ENCODE measurements around the gene HEMK1. TPM values are rescaled to one million over a fixed set of nuclear protein-coding genes. Genes with fewer than 3 reads are reported as not detected.

HEMK1 gene
- total RNA-seq, 3 donors from 2014 or later: 19.7 to 29.9 (median 22.6) TPM

DNA sequence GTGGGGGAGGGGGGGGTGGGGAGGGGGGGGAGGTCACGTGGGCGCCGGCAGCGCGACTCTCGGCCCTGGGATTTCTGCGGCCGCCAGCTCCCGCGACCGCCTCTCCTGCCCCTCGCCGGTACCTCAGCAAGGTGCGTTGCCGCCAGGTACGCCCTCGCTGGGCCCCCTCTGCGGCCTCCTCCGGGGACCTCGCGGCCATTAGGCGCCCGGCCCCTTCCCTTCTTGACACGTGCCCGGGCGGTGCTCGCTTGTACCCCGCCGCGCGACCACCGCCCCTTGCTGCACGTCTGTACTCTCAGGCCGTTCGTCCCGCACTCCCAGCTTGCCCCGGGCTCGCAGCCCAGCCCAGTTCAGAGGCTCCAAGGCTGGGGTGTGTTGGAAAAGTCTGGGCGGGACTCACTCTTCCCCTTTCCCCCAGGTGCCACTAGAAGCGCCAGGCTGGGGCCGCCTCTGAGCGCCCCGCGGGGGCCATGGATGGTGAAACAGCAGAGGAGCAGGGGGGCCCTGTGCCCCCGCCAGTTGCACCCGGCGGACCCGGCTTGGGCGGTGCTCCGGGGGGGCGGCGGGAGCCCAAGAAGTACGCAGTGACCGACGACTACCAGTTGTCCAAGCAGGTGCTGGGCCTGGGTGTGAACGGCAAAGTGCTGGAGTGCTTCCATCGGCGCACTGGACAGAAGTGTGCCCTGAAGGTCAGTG, 47.9 kb downstream of the HEMK1 start, which contains the start of gene MAPKAPK3:
Gene MAPKAPK3, plus strand, starts transcription at position 56 of the 696 bp plus-strand sequence. Its CDS starts 415 bp downstream, at position 471.
- H3K9me3 ChIP-seq: no peaks in the 10 kb centered on the region
- ATAC-seq (peak; percentile 60), DNase-seq (peak in 2 of 3 donors; percentile 67 to 81)
- peak within 1 kb of the TSS; percentile 41 for H3K4me3 ChIP-seq
- intact Hi-C loops (cut with DNase I, micrococcal nuclease): loop anchor here in 1 of 2 donors (5.0 kb wide), 1 partner anchor 765 kb away; no protein-coding TSS in a partner anchor
- H3K36me3 ChIP-seq (ENCODE audit: low read depth): no peaks in the 10 kb centered on the region
- no peak for TF ChIP-seq CTCF (IDR thresholded peaks at IDR 0.05)
- H3K4me1 ChIP-seq (ENCODE audit: low read depth): peaks cover 22% of the 10 kb centered on the region

GRCh38 chr3:50617911-50618481, 48.7 kb downstream of the HEMK1 start:
- no peak for TF ChIP-seq CTCF (IDR thresholded peaks at IDR 0.05)
- no peaks in the 10 kb centered on the region for H3K9me3 ChIP-seq
- ATAC-seq: no peak
- DNase-seq: peak in 1 of 3 donors; percentile 55
- peaks cover 18% of the 10 kb centered on the region for H3K4me1 ChIP-seq (ENCODE audit: low read depth)
- intact Hi-C loops (cut with DNase I, micrococcal nuclease): loop anchor here in 1 of 2 donors (5.0 kb wide), 1 partner anchor 764 kb away; no protein-coding TSS in a partner anchor
- H3K4me3 ChIP-seq: peak overlapping the region; percentile 41
- no peaks in the 10 kb centered on the region for H3K36me3 ChIP-seq (ENCODE audit: low read depth)

DNA sequence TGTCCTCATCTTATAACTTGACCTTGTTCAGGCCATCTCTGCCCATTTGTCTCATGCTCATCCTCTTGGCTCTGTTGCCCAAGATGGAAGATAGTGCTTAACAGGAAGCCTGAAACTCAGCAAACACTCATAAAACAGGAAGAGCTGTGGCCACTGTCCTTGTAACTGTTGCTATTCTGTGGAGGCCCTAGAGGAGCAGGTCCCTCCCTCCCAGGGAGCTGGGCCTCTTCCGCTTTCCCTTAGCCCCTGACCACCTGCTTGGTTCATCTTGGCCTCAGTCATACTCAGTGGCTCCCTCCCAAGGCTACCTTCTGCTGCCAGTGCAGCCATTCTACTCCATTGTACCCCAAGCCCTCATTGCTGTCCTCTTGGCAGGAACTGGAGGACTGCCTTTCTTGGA, 51.1 kb downstream of the HEMK1 start:
- peaks cover 31% of the 10 kb centered on the region for H3K4me1 ChIP-seq (ENCODE audit: low read depth)
- TF ChIP-seq CTCF (IDR thresholded peaks at IDR 0.05): no peak
- intact Hi-C loops (cut with DNase I, micrococcal nuclease): no loop called here
- H3K4me3 ChIP-seq: no peak overlapping the region
- H3K9me3 ChIP-seq: no peaks in the 10 kb centered on the region
- no peaks in the 10 kb centered on the region for H3K36me3 ChIP-seq (ENCODE audit: low read depth)
- DNase-seq (peak in 1 of 3 donors; percentile 25), ATAC-seq (no peak)

DNA sequence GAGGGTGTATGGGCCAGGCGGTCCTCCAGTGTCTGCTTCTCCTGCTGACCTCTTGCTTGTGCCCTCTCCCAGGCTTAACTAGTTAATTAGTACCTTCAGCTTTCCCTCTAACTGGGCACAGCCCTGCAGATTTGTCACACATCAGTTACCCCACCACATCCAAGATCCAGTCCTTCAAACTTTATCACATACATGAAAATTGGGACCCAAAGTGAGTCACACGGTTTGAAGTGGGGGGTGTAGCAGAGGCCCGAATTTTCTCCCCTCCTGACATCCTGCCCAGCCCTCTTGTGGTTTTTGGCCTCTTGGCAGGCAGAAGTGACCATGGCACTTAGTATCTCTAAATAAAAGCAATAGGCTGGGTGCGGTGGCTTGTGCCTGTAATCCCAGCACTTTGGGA, 51.5 kb downstream of the HEMK1 start:
- H3K4me1 ChIP-seq (ENCODE audit: low read depth): peaks cover 31% of the 10 kb centered on the region
- DNase-seq (no peak), ATAC-seq (no peak)
- H3K4me3 ChIP-seq: no peak overlapping the region
- no peaks in the 10 kb centered on the region for H3K36me3 ChIP-seq (ENCODE audit: low read depth)
- no peak for TF ChIP-seq CTCF (IDR thresholded peaks at IDR 0.05)
- intact Hi-C loops (cut with DNase I, micrococcal nuclease): no loop called here
- no peaks in the 10 kb centered on the region for H3K9me3 ChIP-seq

GRCh38 chr3:50622881-50623280, 53.6 kb downstream of the HEMK1 start:
- Histone ChIP-seq H3K4me3 (no peak overlapping the region), H3K9me3 (no peaks in the 10 kb centered on the region), H3K4me1 (ENCODE audit: low read depth) (peaks cover 30% of the 10 kb centered on the region), H3K36me3 (ENCODE audit: low read depth) (no peaks in the 10 kb centered on the region)
- no peak for TF ChIP-seq CTCF (IDR thresholded peaks at IDR 0.05)
- intact Hi-C loops (cut with DNase I, micrococcal nuclease): no loop called here
- no peak for DNase-seq
- no peak for ATAC-seq

All from mucosa of descending colon (tissue), 3 donors.